CD14-positive monocyte (primary cell): ENCODE measurements around the gene PSD. TPM values are rescaled to one million over a fixed set of nuclear protein-coding genes. Genes with fewer than 3 reads are reported as not detected.

ENCODE experiments used
- DNase-seq, 3 donors: peaks; one replicate each; pipeline ENCODE4 v3.0.0-alpha.2; 2011 to 2022
- H2AFZ ChIP-seq: 2 replicates; pipeline ENCODE4 v1.6.0; 2012; ENCODE audit warnings: mild to moderate bottlenecking, low read depth, low read length, inconsistent platforms; ENCODE audit not compliant: insufficient read depth, poor library complexity, severe bottlenecking
- H3K27ac ChIP-seq, 2 donors: 1 replicate in 1 of 2; 2 replicates in 1 of 2; pipeline ENCODE4 v1.5.1; 2012 to 2013; ENCODE audit warnings: low read length in 2 of 2, control low read depth in 1 of 2, inconsistent platforms in 1 of 2, low read depth in 1 of 2, mild to moderate bottlenecking in 1 of 2
- H3K27me3 ChIP-seq, 2 donors: one replicate each; pipeline versions ENCODE4 v1.6.0 to v1.6.1; 2011 to 2013; ENCODE audit warnings: low read length in 2 of 2; ENCODE audit not compliant: control insufficient read depth in 2 of 2, insufficient read depth in 2 of 2
- H3K36me3 ChIP-seq, 2 donors: replicated peaks in 1 of 2; 1 replicate in 1 of 2; 2 replicates in 1 of 2; pipeline versions ENCODE4 v1.5.1 to v1.6.1; 2012 to 2013; ENCODE audit warnings: low read length in 2 of 2, control low read depth in 1 of 2, inconsistent platforms in 1 of 2, mild to moderate bottlenecking in 1 of 2; ENCODE audit not compliant: insufficient read depth in 2 of 2, control insufficient read depth in 1 of 2
- H3K4me1 ChIP-seq, 2 donors: 1 replicate in 1 of 2; 2 replicates in 1 of 2; pipeline versions ENCODE4 v1.5.1 to v1.6.1; 2012 to 2013; ENCODE audit warnings: low read length in 2 of 2, control low read depth in 1 of 2, inconsistent platforms in 1 of 2, mild to moderate bottlenecking in 1 of 2, moderate library complexity in 1 of 2; ENCODE audit not compliant: insufficient read depth in 2 of 2, control insufficient read depth in 1 of 2
- H3K4me2 ChIP-seq: replicated peaks from 2 replicates; pipeline ENCODE3; 2012; ENCODE audit warnings: low read length, moderate library complexity, mild to moderate bottlenecking; ENCODE audit not compliant: poor library complexity, severe bottlenecking; ENCODE audit errors: extremely low read depth
- H3K4me3 ChIP-seq, 3 experiments: fragments of 200-600 bp in 1 of 3; sonication (generic) in 1 of 3; replicated peaks in 1 of 3; 1 replicate in 2 of 3; 2 replicates in 1 of 3; pipeline ENCODE4 v1.5.1; 2011 to 2013; ENCODE audit warnings: low read length in 3 of 3, mild to moderate bottlenecking in 3 of 3, control low read depth in 2 of 3, low read depth in 2 of 3, inconsistent platforms in 1 of 3, moderate library complexity in 1 of 3
- H3K79me2 ChIP-seq: 2 replicates; pipeline ENCODE4 v1.6.0; 2012; ENCODE audit warnings: mild to moderate bottlenecking, control low read depth, inconsistent platforms, low read length, moderate library complexity; ENCODE audit not compliant: insufficient read depth
- H3K9ac ChIP-seq: 2 replicates; pipeline ENCODE4 v1.6.0; 2017; ENCODE audit warnings: low read length, mild to moderate bottlenecking; ENCODE audit not compliant: insufficient read depth, poor library complexity, severe bottlenecking
- H3K9me3 ChIP-seq, 2 donors: replicated peaks in 1 of 2; 1 replicate in 1 of 2; 2 replicates in 1 of 2; pipeline versions ENCODE4 v1.5.1 to v1.6.1; 2012 to 2013; ENCODE audit warnings: low read length in 2 of 2, control low read depth in 1 of 2; ENCODE audit not compliant: control insufficient read depth in 1 of 2, insufficient read depth in 1 of 2
- H4K20me1 ChIP-seq: 2 replicates; pipeline ENCODE4 v1.6.0; 2012; ENCODE audit warnings: mild to moderate bottlenecking, low read length, control low read depth, moderate library complexity; ENCODE audit not compliant: insufficient read depth
- H3K27ac Mint-ChIP-seq, 7 donors: one replicate each; pipeline ENCODE4 v1.8.0; 2020; ENCODE audit warnings: mild to moderate bottlenecking in 7 of 7, mixed read lengths in 7 of 7, moderate library complexity in 6 of 7, inconsistent platforms in 2 of 7
- H3K27me3 Mint-ChIP-seq, 3 donors: one replicate each; pipeline ENCODE4 v1.8.0; 2021 to 2022; ENCODE audit warnings: low read depth in 3 of 3, mild to moderate bottlenecking in 3 of 3, mixed read lengths in 3 of 3, moderate library complexity in 3 of 3, inconsistent platforms in 1 of 3
- H3K36me3 Mint-ChIP-seq, 2 donors: one replicate each; pipeline ENCODE4 v1.8.0; 2020; ENCODE audit warnings: mixed read lengths in 2 of 2, inconsistent platforms in 1 of 2, mild to moderate bottlenecking in 1 of 2
- H3K4me1 Mint-ChIP-seq: one replicate; pipeline ENCODE4 v1.8.0; 2020; ENCODE audit warnings: mild to moderate bottlenecking, mixed read lengths
- H3K4me3 Mint-ChIP-seq, 2 donors: one replicate each; pipeline ENCODE4 v1.8.0; 2020; ENCODE audit warnings: mild to moderate bottlenecking in 2 of 2, mixed read lengths in 2 of 2, moderate library complexity in 1 of 2
- H3K9me3 Mint-ChIP-seq, 7 donors: one replicate each; pipeline ENCODE4 v1.8.0; 2020 to 2022; ENCODE audit warnings: mixed read lengths in 7 of 7, mild to moderate bottlenecking in 6 of 7, moderate library complexity in 6 of 7, inconsistent platforms in 2 of 7
- WGBS: methylation state at CpG from one replicate; pipeline ENCODE4 v1.1.5; 2013; ENCODE audit warnings: missing lambda C conversion rate; ENCODE audit not compliant: insufficient coverage; 5-methylcytosine and 5-hydroxymethylcytosine counted together
- intact Hi-C, 2 donors: fragments of 100-400 bp; cut with micrococcal nuclease; formaldehyde crosslinking; loops; one replicate each; pipeline versions ENCODE4 v1.15.0 to v1.15.1; 2023
- polyA plus RNA-seq, 3 donors: library from polyadenylated mRNA; depleted of rRNA in 1 of 3; unstranded in 2 of 3; stranded (reverse) in 1 of 3; fragments of 300-500 nt in 2 of 3; fragments of >200 nt in 1 of 3; fragmentation: Illumina TruSeq in 2 of 3; gene quantifications; 1 replicate in 2 of 3; 2 replicates in 1 of 3; pipeline ENCODE4 v1.2.3, GENCODE V29; 2012 to 2021
- TF ChIP-seq, protein P1 (sequence below): fragments of 200-600 bp; IDR thresholded peaks from one replicate; pipeline ENCODE4 v1.8.0; 2022; ENCODE audit warnings: antibody characterized with exemption, mild to moderate bottlenecking

The PSD gene
- polyA plus RNA-seq, 3 donors = 0.27 to 1.5 (median 1.1) TPM

DNA sequence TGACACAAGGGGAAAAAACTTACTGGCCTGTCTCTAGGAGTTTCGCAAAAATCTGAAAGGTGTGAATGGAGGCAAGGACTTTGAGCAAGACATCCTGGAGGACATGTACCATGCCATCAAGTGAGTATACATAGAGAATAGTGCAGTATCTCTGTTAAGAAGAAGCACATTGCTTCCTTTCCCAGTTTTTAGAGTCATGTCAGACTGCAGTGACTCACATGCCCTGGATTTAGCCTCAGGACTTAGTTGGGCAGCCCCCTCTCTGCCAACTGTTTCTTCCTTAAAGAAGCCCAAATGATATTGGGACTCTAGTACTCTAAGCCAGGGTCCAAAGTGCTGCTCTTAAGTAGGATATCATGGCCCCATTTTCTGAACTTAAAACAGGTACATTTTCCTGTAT lies 51.1 kb downstream of the PSD start:
- DNase-seq = no peak
- H3K36me3 ChIP-seq = peaks cover 87 to 99% of the 10 kb centered on the region in 2 donors
- Mint-ChIP-seq H3K36me3 (peaks cover 94 to 99% of the 10 kb centered on the region in 2 donors), H3K27ac (no peak overlapping the region), H3K9me3 (peaks cover 0 to 5% (median 0%) of the 10 kb centered on the region in 7 donors), H3K4me3 (no peak overlapping the region), H3K27me3 (peaks cover 0 to 2% (median 0%) of the 10 kb centered on the region in 3 donors), H3K4me1 (no peaks in the 10 kb centered on the region)
- peaks cover 6% of the 10 kb centered on the region for H4K20me1 ChIP-seq
- no peak overlapping the region for H2AFZ ChIP-seq
- H3K4me3 ChIP-seq = no peak overlapping the region
- WGBS = 100% methylated on average over 1 of the region's 1 CpG
- no peaks in the 10 kb centered on the region for H3K27me3 ChIP-seq
- H3K27ac ChIP-seq = no peak overlapping the region
- no peaks in the 10 kb centered on the region for H3K79me2 ChIP-seq
- no peaks in the 10 kb centered on the region for H3K9me3 ChIP-seq
- no peak overlapping the region for H3K4me2 ChIP-seq
- no peak overlapping the region for H3K9ac ChIP-seq
- intact Hi-C loops = loop anchor here in 1 of 2 donors (10.0 kb wide), 1 partner anchor 207 kb away; no protein-coding TSS in a partner anchor
- TF ChIP-seq, protein P1, sequence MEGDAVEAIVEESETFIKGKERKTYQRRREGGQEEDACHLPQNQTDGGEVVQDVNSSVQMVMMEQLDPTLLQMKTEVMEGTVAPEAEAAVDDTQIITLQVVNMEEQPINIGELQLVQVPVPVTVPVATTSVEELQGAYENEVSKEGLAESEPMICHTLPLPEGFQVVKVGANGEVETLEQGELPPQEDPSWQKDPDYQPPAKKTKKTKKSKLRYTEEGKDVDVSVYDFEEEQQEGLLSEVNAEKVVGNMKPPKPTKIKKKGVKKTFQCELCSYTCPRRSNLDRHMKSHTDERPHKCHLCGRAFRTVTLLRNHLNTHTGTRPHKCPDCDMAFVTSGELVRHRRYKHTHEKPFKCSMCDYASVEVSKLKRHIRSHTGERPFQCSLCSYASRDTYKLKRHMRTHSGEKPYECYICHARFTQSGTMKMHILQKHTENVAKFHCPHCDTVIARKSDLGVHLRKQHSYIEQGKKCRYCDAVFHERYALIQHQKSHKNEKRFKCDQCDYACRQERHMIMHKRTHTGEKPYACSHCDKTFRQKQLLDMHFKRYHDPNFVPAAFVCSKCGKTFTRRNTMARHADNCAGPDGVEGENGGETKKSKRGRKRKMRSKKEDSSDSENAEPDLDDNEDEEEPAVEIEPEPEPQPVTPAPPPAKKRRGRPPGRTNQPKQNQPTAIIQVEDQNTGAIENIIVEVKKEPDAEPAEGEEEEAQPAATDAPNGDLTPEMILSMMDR = no peak
- no peaks in the 10 kb centered on the region for H3K4me1 ChIP-seq

DNA sequence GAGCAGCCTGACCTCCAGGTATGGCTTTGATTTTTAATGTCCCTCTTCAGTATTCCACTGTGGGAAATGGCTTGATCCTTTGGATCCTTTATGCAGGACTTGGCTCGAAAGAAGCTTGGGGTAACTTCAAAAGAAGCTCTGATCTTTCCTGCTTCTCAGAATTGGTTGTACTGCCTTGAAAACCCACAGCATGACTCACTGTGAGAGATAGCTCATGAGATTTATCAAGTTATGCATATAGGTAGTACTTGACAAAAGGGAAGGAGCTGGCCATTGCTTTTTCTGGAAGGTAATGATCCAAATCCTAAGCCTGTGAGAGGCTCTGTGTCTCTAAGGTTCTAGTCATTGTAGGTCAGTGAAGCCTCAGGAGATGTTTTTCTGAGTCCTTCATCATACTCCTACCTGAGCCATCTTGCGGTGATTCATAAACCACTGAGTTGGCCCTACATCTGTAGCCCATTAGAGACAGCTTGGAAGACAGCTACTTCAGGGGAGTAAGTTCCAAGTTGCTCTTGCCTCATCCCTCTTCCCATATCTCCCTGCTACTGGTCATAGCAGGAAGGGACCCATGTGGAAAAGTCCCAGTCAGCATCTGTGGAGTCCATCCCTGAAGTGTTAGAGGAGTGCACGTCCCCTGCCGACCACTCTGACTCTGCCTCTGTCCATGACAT lies 59.7 kb downstream of the PSD start:
- Histone ChIP-seq H2AFZ (no peak overlapping the region), H3K4me3 (no peak overlapping the region), H3K9ac (no peak overlapping the region), H3K27ac (no peak overlapping the region), H3K4me2 (no peak overlapping the region), H3K9me3 (no peaks in the 10 kb centered on the region), H3K79me2 (no peaks in the 10 kb centered on the region), H3K27me3 (no peaks in the 10 kb centered on the region), H3K36me3 (peaks cover 86 to 97% of the 10 kb centered on the region in 2 donors), H3K4me1 (no peaks in the 10 kb centered on the region), H4K20me1 (peaks cover 51% of the 10 kb centered on the region)
- intact Hi-C loops = no loop called here
- no peak overlapping the region for H3K4me3 Mint-ChIP-seq
- TF ChIP-seq, protein P1 = no peak
- DNase-seq = no peak
- H3K9me3 Mint-ChIP-seq = no peaks in the 10 kb centered on the region
- peak overlapping the region in 1 of 7 donors; percentile 59 for H3K27ac Mint-ChIP-seq
- WGBS = 100% methylated on average over 1 of the region's 4 CpGs
- H3K36me3 Mint-ChIP-seq = peaks cover 90 to 97% of the 10 kb centered on the region in 2 donors
- no peaks in the 10 kb centered on the region for H3K4me1 Mint-ChIP-seq
- peaks cover 0 to 2% (median 0%) of the 10 kb centered on the region in 3 donors for H3K27me3 Mint-ChIP-seq
